ENCODE data around the gene TMOD2. TPM values are rescaled to one million over a fixed set of nuclear protein-coding genes. Genes with fewer than 3 reads are reported as not detected.

TMOD2 gene
- total and polyA plus RNA-seq, 2 experiments from 2014 or later = 3.0 to 5.9 TPM

GRCh38 chr15:51724199-51724598 lies 27.2 kb upstream of the TMOD2 start:
- no peak overlapping the region for H3K4me2 ChIP-seq
- no peaks in the 10 kb centered on the region for H3K79me2 ChIP-seq (replicated peaks; ENCODE audit: insufficient read depth)
- H3K27me3 Mint-ChIP-seq (ENCODE audit: insufficient read depth, low read depth, poor library complexity) = no peaks in the 10 kb centered on the region
- peaks cover 9% of the 10 kb centered on the region for H3K36me3 Mint-ChIP-seq (ENCODE audit: low read depth)
- no peaks in the 10 kb centered on the region for H3K27me3 ChIP-seq (ENCODE audit: insufficient read depth)
- no peaks in the 10 kb centered on the region for H4K20me1 ChIP-seq (replicated peaks; ENCODE audit: insufficient read depth)
- H3K4me1 ChIP-seq (ENCODE audit: insufficient read depth) = peaks cover 13% of the 10 kb centered on the region; the same call in 1 of the 2 replicates
- no peak overlapping the region for H3K4me3 ChIP-seq
- no peaks in the 10 kb centered on the region for H3K9me2 ChIP-seq (ENCODE audit: insufficient read depth)
- no peak for DNase-seq (ENCODE audit: low spot score)
- no peaks in the 10 kb centered on the region for H3K36me3 ChIP-seq (ENCODE audit: insufficient read depth)
- H3F3A ChIP-seq (replicated peaks; ENCODE audit: low read depth) = no peaks in the 10 kb centered on the region
- no peak overlapping the region for H3K27ac ChIP-seq (ENCODE audit: low read depth)
- H3K27ac Mint-ChIP-seq = no peak overlapping the region
- H3K4me3 Mint-ChIP-seq = no peak overlapping the region
- no peak overlapping the region for H2AFZ ChIP-seq
- peaks cover 33% of the 10 kb centered on the region for H3K4me1 Mint-ChIP-seq
- ATAC-seq = no peak
- H3K9me3 Mint-ChIP-seq = no peaks in the 10 kb centered on the region
- no peak for TF ChIP-seq EZH2 (IDR thresholded peaks at IDR 0.05; ENCODE audit: low read depth, unreplicated experiment)
- TF ChIP-seq, protein P1, sequence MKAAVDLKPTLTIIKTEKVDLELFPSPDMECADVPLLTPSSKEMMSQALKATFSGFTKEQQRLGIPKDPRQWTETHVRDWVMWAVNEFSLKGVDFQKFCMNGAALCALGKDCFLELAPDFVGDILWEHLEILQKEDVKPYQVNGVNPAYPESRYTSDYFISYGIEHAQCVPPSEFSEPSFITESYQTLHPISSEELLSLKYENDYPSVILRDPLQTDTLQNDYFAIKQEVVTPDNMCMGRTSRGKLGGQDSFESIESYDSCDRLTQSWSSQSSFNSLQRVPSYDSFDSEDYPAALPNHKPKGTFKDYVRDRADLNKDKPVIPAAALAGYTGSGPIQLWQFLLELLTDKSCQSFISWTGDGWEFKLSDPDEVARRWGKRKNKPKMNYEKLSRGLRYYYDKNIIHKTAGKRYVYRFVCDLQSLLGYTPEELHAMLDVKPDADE (IDR thresholded peaks at IDR 0.05) = no peak
- no peak for TF ChIP-seq POLR2AphosphoS5 (IDR thresholded peaks at IDR 0.05; ENCODE audit: low read depth)
- TF ChIP-seq ZNF462 (CRISPR knock-in tag; IDR thresholded peaks at IDR 0.05) = no peak
- no peak for TF ChIP-seq CREB1 (CRISPR knock-in tag; IDR thresholded peaks at IDR 0.05; ENCODE audit: low read depth)
- TF ChIP-seq EZH2phosphoT487 (IDR thresholded peaks at IDR 0.05; ENCODE audit: unreplicated experiment) = no peak
- TF ChIP-seq NANOG (IDR thresholded peaks at IDR 0.05; ENCODE audit: borderline replicate concordance) = no peak
- no peak for TF ChIP-seq JUNB (IDR thresholded peaks at IDR 0.05; ENCODE audit: unreplicated experiment)
- no peak for TF ChIP-seq STAT1 (IDR thresholded peaks at IDR 0.05; ENCODE audit: unreplicated experiment)
- TF ChIP-seq ZNF331 (CRISPR knock-in tag; IDR thresholded peaks at IDR 0.05; ENCODE audit: low read depth) = no peak
- no peak for TF ChIP-seq REST (IDR thresholded peaks at IDR 0.05; ENCODE audit: unreplicated experiment)
- TF ChIP-seq ZNF114 (CRISPR knock-in tag; IDR thresholded peaks at IDR 0.05) = no peak
- TF ChIP-seq CTCF (conservative IDR thresholded peaks at IDR 0.05; ENCODE audit: low read depth in 2 of 2) = no peak
